HG03135 (cell line): ENCODE results near the gene ZNF71.
"Not testable (repeated sequence)": the region's sequence is repeated elsewhere in the genome, so short reads cannot be mapped to it uniquely, and the experiment has no call there.

Experiments used
- ATAC-seq: cut with Tn5 transposase; IDR thresholded peaks from one replicate; pipeline ENCODE4 v1.9.1; 2021; ENCODE audit warnings: mild to moderate bottlenecking, moderate library complexity; ENCODE audit not compliant: unreplicated experiment

The ZNF71 gene

DNA sequence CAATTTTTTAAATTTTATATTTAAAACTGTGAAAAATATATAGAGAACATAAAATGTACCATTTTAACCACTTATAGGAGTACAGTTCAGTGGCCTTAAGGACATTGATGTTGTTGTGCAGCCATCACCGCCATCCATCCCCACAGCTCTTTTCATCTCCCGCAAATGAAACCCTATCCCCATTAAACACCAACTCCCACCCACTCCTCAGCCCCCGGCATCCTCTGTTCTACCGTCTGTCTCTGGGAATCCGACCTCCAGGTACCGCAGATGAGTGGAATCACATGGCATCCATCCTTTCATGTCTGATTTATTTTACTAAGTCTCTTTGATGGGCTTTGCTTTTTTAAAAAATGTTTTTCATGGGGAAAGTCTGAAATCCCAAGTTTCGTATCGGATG lies 24.0 kb downstream of the ZNF71 start:
- no peak for ATAC-seq

DNA sequence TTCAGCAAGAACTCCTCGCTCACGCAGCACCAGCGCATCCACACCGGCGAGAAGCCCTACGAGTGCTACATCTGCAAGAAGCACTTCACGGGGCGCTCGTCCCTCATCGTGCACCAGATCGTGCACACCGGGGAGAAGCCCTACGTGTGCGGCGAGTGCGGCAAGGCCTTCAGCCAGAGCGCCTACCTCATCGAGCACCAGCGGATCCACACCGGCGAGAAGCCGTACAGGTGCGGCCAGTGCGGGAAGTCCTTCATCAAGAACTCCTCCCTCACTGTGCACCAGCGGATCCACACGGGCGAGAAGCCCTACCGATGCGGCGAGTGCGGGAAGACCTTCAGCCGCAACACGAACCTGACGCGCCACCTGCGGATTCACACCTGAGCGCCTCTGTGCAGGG lies 27.3 kb downstream of the ZNF71 start:
- ATAC-seq, result no peak

DNA sequence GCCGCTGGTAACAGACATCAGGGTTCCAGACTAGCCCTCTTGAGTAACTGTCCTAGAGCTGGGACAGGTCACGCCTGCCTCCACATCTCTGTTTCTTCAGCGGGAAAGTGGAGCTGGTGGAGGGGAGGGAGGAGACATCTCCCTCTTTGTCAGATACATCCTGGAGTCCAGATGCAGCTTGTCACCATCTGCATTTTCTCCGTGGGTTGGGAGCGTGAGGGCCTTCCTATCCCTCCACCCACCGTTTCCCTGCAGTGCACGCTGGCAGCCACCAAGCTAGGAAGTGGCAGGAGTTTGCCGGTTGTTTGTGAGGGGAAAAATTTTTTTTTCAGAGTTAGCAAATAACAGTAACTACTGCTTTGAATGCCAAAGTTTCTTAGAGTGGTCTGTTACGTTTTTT lies 27.9 kb downstream of the ZNF71 start:
- no peak for ATAC-seq

DNA sequence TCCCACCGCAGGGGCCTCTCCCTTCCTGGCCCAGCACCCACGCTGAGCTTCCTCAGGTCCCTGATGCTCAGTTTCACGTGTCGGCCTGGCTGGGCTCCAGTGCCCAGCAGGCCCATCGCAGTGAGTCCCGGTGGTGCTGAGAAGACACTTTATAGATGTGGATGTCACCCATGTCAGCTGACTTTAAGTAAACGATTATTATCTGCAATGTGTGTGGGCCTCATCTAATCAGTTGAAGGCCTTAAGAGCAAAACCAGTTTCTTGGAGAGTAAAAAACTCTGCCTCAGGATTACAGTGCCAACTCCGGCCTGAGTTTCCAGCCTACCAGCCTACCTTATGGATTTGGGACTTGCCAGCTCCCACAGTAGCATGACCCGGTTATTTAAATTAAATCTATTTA lies 30.6 kb downstream of the ZNF71 start:
- no peak for ATAC-seq

DNA sequence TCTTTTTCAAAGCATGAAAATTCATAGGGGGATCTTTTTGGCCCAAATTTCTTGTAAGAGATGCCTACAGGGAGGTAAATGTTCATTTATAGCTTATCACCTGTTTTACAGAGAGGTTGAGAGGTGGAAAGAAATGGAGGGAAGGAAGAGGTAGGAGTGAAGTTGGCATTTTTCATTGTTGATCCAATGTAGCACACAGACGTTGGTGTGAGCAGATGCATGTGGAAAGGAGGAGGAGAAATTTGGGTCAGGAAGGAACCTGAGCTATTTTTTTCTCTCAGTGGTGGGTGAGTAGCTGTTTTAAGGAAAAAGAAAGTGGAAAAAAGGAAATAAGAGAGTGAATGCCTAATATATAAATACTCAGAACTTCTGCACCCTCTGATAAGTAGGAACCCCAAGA lies 37.9 kb downstream of the ZNF71 start:
- ATAC-seq, result no peak

DNA sequence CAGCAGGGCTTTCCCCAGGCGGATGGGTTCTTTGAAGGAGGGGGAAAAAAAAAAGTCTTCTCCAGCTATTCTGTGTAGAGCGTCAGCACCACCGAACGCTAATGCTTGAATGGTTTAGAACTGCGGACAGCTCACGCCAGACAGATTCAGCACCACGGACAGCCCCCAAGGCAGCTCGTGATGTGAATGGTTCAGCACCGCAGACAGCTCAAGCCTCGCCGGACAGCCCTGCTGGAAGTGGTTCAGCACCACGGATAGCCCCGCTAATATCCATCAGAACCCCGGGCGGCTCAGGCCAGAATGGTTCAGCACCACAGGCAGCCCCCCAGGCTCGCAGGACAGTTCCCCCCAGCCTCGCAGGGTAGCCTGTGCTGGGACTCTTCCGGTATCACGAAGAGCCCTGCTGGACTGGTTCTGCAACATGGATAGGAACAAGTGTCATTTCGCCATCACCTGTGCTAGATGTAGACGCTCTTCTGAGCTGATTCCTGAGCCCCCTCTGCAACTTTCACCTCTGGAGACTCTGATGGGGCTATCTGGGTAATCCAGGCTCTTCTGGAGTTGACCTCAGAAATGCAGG lies 43.0 kb downstream of the ZNF71 start:
- no peak for ATAC-seq

DNA sequence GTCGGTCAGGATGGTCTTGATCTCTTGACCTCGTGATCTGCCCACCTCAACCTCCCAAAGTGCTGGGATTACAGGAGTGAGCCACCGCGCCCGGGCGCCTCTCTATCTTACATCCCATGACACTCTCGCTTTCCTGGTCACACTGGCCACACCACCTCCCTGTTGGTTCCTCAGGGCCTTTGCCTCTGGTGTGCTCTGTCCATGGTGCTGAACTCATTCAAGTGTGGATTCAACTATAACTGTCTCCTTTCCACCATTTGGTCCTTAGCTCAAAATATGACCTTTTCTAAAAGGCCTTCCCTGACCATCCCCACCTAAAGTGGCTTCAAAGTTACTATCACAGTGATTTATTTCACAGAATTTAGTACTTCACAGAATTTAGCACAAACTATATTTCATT lies 44.1 kb downstream of the ZNF71 start:
- no peak for ATAC-seq

DNA sequence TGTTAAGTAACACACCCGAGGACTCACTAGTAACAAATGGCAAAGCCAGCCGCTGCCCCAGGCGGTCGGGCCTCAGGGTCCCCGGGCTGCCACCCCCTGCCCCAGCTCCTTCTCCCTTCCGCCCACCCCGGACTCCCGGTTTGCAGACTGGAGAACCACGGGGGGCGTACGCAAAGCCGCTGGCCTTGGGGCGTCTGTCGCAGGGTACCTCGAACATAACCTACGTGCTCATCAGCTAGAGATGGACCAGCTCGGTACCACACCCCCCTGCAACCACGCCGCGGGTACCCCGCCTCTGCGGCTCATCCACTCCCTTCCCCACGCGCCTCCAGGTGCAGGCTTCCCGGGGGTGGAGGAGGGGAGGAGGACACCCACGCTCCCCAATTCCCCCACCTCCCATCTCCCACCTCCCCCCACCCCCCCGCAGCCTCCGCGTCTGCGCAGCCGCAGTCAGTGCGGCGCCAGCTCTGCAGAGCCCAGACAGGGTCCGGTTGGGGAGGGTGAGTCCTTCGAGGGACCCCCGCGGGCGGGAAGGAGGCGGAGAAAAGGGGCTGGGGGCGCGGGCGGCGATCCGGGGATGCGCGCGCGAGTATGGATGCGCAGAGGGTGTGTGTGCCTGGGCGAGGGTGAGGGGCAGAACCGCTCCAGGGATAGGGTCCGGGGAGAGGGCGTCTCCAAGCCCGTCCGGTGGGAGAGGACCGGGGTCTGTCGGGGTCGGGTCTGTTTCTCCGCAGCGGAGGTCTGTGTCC lies 47.8 kb downstream of the ZNF71 start, which contains the start of gene SMIM17:
SMIM17 (plus strand) TSS at position 449 of the 749 bp plus-strand sequence. CDS start 2,509 bp downstream, outside the sequence.
- ATAC-seq, result no peak

DNA sequence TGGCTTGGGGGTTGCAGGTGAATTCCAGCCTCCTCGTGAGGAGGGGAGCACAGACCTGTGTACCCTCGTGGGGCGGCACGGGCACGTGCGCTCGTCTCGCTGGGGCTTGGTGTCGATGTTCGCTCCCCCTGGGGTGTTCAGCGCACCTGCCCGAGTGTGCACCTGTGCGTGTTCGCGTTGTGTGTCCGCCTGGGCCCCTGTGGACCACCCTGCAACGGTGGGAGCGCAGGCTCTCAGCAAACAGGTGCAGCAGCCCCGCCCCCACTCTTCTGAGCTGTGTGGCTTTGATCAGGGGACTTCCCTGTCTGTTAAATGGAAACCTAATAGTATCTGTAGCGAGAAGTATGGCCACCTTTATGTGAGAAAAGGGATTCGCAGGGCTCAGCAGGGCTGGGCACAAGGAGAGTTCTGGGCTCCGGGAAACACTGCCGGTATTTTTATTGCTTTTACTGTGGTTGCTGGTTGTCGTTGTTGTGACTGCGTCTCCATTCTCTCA lies 48.4 kb downstream of the ZNF71 start:
- ATAC-seq, result no peak

DNA sequence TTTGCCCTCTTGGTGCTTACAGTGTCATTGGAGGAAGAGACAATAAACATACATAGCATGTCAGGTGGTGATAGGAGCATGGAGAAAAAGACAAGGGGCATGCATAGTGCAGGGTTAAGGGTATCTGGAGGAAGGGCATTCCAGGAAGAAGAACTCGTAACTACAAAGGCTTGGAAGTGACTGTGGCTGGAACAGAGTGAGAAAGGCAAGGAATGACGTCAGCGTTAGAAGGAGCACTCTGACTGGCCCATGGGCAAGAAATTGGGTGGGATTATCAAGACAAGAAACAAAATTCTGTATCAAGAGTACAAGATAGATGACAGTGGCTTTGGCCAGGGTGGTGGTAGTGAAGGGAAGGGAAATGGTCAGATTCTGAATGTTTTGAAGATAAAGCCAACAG lies 59.0 kb downstream of the ZNF71 start:
- no peak for ATAC-seq

DNA sequence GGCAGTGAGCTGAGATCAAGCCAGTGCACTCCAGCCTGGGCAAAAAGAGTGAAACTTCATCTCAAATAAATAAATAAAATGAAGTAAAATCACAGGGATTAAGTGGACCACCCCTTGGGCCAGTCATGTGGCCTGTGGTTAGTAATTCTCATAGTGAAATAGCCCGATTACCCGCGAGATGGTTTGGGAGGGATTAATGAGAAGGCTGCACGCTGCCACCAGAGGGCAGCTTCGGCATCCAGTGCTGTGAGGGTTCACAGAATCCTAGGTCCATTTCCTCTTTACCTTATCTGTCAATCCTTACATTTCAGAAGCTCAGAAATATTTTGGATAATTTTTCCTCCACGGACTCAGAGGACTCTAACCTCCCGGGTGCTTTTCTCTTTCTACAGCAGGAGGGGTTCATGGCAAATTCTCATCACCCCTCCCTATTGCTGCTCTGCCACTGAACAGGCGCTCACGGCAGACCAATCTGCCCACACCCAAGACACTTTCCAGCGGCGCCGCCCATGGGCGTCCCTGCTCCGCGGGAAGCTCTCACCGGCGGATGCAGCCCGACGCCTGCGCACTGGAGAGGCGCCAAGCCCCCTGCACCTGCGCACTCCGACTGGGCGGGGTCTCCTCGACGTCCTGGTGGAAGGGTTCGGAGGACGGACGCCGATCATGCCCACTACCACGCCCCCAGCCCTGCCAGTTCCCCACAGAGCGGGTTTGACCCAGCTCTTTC lies 65.4 kb downstream of the ZNF71 start:
- ATAC-seq, result no peak

DNA sequence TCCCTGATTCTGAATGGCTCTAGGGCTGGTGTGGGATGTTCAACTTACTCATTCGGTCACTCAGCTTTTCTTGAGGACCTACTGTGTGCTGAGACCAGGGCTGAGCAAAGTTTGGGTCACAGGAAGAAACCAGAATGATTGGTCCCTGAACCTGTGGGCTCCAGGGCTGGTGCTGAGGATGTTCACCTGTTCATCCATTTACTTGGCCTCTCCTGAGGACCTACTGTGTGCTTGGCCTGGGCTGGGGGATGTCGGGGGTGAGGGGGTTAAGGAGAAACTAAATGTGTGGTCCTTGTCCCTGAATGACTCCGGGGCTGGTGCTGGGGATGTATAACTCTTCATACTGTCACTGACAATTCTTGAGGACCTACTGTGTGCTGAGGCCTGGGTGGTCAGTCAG lies 66.1 kb downstream of the ZNF71 start:
- no peak for ATAC-seq

DNA sequence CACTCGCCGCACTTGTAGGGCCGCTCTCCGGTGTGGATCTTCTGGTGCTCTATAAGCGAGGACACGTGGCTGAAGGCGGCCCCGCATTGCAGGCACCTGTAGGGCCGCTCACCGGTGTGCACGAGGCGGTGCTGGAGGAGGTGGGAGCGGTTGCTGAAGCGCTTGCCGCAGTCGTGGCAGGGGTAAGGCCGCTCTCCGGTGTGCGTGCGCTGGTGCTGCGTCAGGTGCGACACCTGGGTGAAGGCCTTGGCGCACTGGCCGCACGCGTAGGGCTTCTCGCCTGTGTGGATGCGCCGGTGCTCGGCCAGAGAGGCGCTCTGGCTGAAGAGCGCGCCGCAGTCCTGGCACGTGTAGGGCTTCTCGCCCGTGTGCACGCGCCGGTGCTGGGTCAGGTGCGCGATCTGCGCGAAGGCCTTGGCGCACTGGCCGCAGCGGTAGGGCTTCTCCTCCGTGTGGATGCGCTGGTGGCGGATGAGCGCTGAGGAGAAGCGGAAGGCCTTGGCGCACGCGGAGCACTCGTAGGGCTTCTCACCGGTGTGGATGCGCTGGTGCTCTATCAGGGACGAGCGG lies 68.9 kb downstream of the ZNF71 start:
- no peak for ATAC-seq

DNA sequence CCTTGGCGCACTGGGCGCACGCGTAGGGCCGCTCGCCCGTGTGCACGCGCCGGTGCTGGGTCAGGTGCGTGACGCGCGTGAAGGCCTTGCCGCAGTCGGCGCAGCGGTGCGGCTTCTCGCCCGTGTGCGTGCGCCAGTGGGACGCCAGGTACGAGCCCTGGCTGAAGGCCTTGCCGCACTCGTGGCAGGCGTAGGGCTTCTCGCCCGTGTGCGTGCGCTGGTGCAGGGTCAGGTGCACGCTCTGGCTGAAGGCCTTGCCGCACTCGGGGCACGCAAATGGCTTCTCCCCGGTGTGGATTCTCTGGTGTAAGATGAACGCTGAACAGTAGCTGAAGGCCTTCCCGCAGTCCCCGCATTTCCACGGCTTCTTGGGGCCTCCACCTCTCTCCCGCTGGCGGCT lies 69.4 kb downstream of the ZNF71 start:
- no peak for ATAC-seq

DNA sequence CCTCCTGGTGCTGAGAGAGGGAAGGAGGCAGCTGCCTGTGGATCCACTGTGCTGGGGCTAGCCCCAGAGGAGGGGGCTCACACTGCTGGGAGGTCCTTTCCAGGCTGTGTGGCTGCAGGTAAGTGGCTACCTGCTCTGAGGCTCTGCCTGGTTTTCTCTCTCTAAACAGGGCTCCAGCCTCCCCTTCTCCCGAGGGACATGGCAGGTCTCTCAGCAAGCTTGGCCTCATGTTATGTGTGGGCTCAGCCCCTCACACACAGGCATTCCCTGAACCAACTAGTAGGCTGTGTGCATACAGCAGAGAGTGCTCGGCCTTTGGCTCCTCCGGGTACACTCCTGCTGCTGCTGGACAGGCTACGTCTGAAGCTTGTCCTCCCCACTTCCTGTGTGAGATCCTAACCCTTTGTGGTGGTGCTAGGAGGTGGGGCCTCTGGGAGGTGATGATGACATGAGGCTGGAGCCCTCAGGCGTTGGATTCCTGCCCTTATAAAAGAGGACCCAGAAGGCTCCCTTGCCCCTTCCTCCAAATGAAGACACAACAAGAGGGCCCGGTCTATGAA lies 72.3 kb downstream of the ZNF71 start:
- ATAC-seq, result no peak

DNA sequence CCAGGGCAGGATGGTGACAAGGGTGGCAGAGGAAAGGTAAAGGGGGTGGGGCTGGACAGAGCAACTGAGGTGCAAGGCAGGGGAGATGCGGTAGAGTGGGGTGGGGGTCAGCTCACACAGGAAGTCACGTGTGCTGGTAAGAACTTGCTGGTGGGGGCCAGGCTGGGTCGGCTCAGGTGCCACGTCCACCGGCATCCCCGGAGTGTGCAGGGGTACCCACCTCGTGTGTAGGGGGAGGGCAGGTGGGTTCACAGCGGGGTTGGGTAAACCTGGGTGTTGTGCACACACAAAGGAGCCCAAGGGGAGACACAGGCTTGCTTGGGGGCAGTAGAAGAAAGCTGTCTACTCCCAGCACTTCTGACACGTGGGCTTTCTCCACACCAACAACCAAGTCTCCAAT lies 73.6 kb downstream of the ZNF71 start:
- no peak for ATAC-seq

DNA sequence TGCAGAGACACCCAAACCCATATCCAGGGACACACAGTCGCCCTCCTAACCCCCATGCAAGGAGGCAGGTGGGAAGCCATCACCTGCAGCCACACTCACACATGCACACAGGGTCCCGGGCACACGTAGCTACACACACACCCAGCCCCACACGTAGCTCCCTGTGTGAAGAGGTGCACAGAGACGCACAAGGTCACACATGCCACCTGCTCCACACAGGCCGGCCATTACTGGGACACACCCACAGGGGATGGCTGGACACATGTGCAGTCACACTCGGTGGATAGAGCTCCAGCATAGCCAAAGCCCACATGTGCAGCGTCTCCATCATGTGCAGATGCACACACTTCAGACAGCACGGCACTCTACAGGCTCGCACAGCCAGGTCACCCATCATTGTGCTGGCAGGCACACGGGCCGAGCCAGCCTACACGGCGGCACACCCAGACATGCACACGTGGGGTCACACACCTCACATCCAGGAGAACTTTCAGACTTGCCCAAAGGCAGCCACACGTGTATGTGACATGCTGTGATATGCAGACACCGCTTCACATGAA lies 75.4 kb downstream of the ZNF71 start:
- ATAC-seq, result no peak

DNA sequence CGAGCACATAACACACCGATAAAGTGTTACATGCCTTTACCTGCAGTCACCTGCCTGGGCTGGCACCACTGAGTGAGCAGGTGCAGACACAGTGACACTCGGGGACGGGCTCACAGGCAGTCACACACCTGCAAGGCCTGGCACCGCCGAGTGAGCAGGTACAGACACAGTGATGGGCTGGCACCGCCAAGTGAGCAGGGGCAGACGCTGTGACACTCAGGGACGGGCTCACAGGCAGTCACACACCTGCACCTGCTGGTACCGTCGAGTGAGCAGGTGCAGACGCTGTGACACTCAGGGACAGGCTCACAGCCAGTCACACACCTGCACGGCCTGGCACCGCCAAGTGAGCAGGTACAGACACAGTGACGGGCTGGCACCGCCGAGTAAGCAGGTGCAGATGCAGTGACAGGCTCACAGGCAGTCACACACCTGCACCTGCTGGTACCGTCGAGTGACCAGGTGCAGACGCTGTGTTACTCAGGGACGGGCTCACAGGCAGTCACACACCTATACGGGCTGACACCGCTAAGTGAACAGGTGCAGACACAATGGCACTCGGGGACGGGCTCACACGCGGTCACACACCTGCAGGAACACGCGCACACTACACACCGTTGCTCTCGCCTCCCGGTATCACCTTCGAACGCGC lies 76.0 kb downstream of the ZNF71 start:
- ATAC-seq, result no peak

DNA sequence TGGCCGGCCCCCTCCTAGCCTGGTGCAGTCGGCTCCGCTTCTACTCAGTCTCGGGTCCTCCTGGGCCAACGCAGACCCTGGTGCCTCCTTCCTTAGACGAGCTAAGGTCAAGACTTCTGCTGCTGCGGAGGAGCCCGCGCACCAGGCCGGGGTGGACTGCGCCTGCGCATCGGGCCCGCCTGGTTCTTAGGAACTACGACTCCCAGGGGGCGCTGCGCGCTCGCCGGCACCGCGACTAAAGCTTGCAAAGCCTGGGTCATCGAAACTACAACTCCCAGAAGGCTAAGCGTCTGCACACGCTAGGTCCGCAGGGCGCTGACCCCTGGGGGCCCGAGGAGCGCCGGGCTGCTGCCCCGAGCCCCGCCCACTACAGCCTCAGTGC lies 76.5 kb downstream of the ZNF71 start, which contains the start of gene ZNF835:
ZNF835 (minus strand) TSS at position 145 of the 382 bp plus-strand sequence. CDS start 6,559 bp downstream, outside the sequence.
- ATAC-seq, result no peak

DNA sequence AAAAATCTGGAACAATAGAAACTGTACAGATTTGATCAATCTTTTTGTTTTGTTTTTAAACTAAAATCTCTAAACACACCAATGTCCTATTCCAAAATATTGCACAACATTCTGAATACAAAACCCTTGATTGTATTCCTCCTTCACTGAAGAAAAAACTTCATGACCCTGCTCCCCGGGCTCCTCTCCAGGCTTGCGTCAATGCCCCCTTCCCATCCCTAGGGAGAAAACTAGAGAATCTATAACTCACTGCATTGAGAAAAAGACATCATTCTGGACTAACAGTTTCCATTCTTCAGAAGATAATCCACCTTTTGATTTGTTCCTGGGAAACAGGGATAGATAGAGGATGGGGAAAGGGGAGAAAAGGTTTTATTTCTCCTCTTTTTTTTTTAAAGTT lies 77.5 kb downstream of the ZNF71 start:
- ATAC-seq, result not testable (repeated sequence)
